Measurements from ENCODE around the gene ATAD3C. TPM values are rescaled to one million over a fixed set of nuclear protein-coding genes. Genes with fewer than 3 reads are reported as not detected.
"Not testable (repeated sequence)": the region's sequence is repeated elsewhere in the genome, so short reads cannot be mapped to it uniquely, and the experiment has no call there.

Gene ATAD3C
- total RNA-seq, 1 experiment from 2014 or later = not detected

- DNase-seq (ENCODE audit: low read depth) = peak; percentile 26
Observed at GRCh38 chr1:1505366-1505798, 55.9 kb downstream of the ATAD3C start.

- not testable (repeated sequence) for DNase-seq (ENCODE audit: low read depth)
Observed at GRCh38 chr1:1505801-1506200, 56.3 kb downstream of the ATAD3C start.

- no peak for DNase-seq (ENCODE audit: low read depth)
Observed at GRCh38 chr1:1507305-1507704, 57.8 kb downstream of the ATAD3C start.

- not testable (repeated sequence) for DNase-seq (ENCODE audit: low read depth)
Observed at GRCh38 chr1:1508775-1509464, 59.4 kb downstream of the ATAD3C start.

DNA sequence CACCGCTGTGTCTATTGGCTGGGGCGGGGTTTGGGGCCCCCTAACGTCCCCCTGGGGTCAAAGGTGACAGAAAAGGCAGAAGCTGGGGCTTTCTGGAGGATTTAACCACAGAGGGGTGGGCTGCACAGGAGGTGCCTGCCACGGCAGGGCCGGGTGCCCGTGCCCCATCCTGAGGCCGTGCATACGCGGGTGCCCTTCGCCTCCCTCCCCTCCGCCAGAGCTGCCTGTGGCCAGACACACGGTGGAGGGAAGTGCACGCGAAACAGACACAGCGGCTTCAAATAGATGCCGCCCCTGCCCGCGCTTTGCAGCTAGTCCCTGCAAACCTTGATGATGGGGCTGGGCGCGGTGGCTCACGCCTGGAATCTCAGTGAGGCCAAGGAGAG is 60.0 kb downstream of the ATAD3C start:
- DNase-seq (ENCODE audit: low read depth) = not testable (repeated sequence)

DNA sequence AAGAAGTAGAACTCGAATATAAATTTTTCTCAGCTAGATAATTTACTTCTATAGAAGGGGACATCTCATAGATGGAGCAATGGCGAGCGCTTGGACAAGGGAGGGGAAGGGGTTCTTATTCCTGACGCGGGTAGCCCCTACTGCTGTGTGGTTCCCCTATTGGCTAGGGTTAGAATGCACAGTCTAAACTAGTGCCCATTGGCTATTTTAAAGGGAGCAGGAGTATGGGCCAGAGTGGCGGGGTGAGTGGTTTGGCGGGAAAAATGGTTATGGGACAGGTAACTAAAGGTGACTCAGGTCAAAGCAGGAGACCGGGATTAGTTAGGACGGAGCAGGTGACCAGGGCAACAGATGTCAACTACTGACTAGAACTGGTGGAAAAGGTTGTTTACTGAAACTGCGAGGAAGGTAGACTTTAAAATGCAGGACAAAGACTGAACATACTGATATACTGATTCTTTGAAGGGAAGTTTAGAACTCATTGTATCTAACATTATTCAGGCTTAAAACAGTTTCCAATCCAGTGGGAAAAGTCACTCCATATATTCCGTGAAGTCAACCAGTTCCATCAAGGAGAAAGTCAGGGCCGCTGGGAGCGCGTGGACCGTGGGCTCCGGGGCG is 61.5 kb downstream of the ATAD3C start:
- DNase-seq (ENCODE audit: low read depth) = peak; percentile 22

- peak; percentile 97 for DNase-seq (ENCODE audit: low read depth)
Observed at GRCh38 chr1:1511533-1512285, 62.2 kb downstream of the ATAD3C start, which contains the start of gene ATAD3A. ATAD3A (plus strand) TSS chr1:1512162; CDS start chr1:1512269, 107 bp downstream.

GRCh38 chr1:1512425-1512824 is 62.9 kb downstream of the ATAD3C start:
- DNase-seq (ENCODE audit: low read depth) = not testable (repeated sequence)

- not testable (repeated sequence) for DNase-seq (ENCODE audit: low read depth)
Observed at GRCh38 chr1:1513675-1514074, 64.2 kb downstream of the ATAD3C start.

DNA sequence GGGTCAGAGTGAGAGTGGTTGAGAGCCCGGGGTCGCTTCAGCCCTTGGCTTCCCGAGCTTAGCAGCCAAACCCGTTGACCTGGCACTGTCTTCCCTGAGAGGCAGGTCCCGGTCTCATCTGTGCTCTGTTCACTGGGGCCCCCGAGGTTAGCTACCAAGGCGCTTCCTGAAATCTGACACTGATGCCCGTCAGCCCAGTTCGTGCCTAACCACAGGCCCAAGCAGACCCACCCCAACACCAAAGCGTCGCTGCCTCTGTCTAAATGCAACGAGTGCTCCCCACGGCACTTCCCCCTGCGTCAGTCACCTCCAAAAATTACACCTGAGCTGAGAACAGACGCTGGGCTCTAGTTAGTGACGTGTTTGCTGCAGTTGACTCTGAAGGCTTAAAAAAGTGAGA is 64.9 kb downstream of the ATAD3C start:
- DNase-seq (ENCODE audit: low read depth) = not testable (repeated sequence)

GRCh38 chr1:1516923-1517322 is 67.4 kb downstream of the ATAD3C start:
- DNase-seq (ENCODE audit: low read depth) = not testable (repeated sequence)

DNA sequence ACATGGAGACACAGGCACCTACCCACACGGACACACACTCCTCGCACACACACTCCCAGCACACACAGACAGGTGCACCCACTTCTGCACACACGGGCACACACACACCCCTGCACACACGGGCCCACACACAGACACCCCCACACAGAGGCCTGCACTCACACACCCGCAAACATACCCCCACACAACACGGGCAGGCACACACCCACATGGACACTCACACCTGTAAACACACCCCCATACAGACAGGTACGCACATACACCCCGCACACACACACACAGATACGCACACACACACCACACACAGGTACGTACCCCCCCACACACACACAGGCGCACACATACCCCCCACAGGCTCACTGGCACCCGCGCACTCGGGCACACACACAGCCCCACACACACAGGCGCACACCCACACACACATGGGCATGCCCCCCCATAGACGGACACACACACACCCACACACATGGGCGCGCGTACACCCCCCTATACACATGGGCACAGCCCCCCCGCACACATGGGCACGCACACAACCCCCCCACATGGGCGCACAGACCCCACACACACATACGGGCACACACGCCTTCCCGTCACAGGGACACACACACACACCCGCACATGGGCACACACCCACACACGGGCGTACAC is 68.6 kb downstream of the ATAD3C start:
- DNase-seq (ENCODE audit: low read depth) = no peak

DNA sequence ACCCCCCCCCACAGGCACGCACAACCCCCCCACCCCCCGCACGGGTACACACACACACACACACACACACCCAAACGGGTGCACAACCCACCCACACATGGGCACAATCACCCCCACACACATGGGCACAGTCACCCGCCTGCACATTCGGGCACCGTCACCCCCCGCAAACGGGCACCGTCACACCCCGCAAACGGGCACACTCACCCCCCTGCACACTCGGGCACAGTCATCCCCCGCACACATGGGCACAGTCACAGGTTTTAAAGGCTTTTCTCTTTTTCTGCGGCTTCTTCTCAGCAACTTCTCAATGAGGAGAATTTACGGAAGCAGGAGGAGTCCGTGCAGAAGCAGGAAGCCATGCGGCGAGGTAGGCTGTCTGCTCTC is 69.1 kb downstream of the ATAD3C start:
- not testable (repeated sequence) for DNase-seq (ENCODE audit: low read depth)

Other genes with a start within 250 kb of the ATAD3C start
- gene TNFRSF18, start 243.1 kb upstream of the ATAD3C start, total RNA-seq (2014; rRNA removed) = not detected in 2 replicates
- gene TNFRSF4, start 235.5 kb upstream of the ATAD3C start, total RNA-seq (2014; rRNA removed) = 0.17 and 0.32 TPM in 2 replicates
- gene SDF4, start 217.7 kb upstream of the ATAD3C start, total RNA-seq (2014; rRNA removed) = 142 and 150 TPM in 2 replicates
- gene B3GALT6, start 217.5 kb upstream of the ATAD3C start, total RNA-seq (2014; rRNA removed) = 58.0 and 58.3 TPM in 2 replicates
- 0.57 TPM in 1 of 2 replicates, not detected in the other for gene C1QTNF12, start 203.0 kb upstream of the ATAD3C start, total RNA-seq (2014; rRNA removed)
- 57.4 and 62.3 TPM in 2 replicates for gene UBE2J2, start 175.8 kb upstream of the ATAD3C start, total RNA-seq (2014; rRNA removed)
- 1.5 and 4.1 TPM in 2 replicates for gene SCNN1D, start 169.3 kb upstream of the ATAD3C start, total RNA-seq (2014; rRNA removed)
- 71.0 and 76.4 TPM in 2 replicates for gene ACAP3, start 141.8 kb upstream of the ATAD3C start, total RNA-seq (2014; rRNA removed)
- 31.8 and 34.3 TPM in 2 replicates for gene PUSL1, start 141.1 kb upstream of the ATAD3C start, total RNA-seq (2014; rRNA removed)
- 76.0 and 85.4 TPM in 2 replicates for gene INTS11, start 125.0 kb upstream of the ATAD3C start, total RNA-seq (2014; rRNA removed)
- 27.7 and 28.9 TPM in 2 replicates for gene CPTP, start 124.9 kb upstream of the ATAD3C start, total RNA-seq (2014; rRNA removed)
- gene TAS1R3, start 118.4 kb upstream of the ATAD3C start, total RNA-seq (2014; rRNA removed) = 0.06 TPM in 1 of 2 replicates, not detected in the other
- 85.6 and 86.6 TPM in 2 replicates for gene DVL1, start 100.3 kb upstream of the ATAD3C start, total RNA-seq (2014; rRNA removed)
- 292 and 326 TPM in 2 replicates for gene MXRA8, start 91.1 kb upstream of the ATAD3C start, total RNA-seq (2014; rRNA removed)
- 226 and 234 TPM in 2 replicates for gene AURKAIP1, start 74.5 kb upstream of the ATAD3C start, total RNA-seq (2014; rRNA removed)
- gene CCNL2, start 50.4 kb upstream of the ATAD3C start, total RNA-seq (2014; rRNA removed) = 118 and 127 TPM in 2 replicates
- gene MRPL20, start 42.4 kb upstream of the ATAD3C start, total RNA-seq (2014; rRNA removed) = 126 and 134 TPM in 2 replicates
- gene ANKRD65, start 28.4 kb upstream of the ATAD3C start, total RNA-seq (2014; rRNA removed) = not detected in 2 replicates
- 1.1 TPM in 2 replicates for gene VWA1, start 14.0 kb upstream of the ATAD3C start, total RNA-seq (2014; rRNA removed)
- 29.2 and 38.7 TPM in 2 replicates for gene ATAD3B, start 22.1 kb downstream of the ATAD3C start, total RNA-seq (2014; rRNA removed)
- gene ATAD3A, start 62.5 kb downstream of the ATAD3C start, total RNA-seq (2014; rRNA removed) = 65.0 and 67.9 TPM in 2 replicates
- 0.63 and 0.83 TPM in 2 replicates for gene TMEM240, start 90.9 kb downstream of the ATAD3C start, total RNA-seq (2014; rRNA removed)
- gene SSU72, start 125.2 kb downstream of the ATAD3C start, total RNA-seq (2014; rRNA removed) = 72.5 and 80.6 TPM in 2 replicates
- 3.3 and 5.9 TPM in 2 replicates for gene FNDC10, start 150.4 kb downstream of the ATAD3C start, total RNA-seq (2014; rRNA removed)
- gene MIB2, start 165.8 kb downstream of the ATAD3C start, total RNA-seq (2014; rRNA removed) = 43.6 and 63.4 TPM in 2 replicates
- gene MMP23B, start 182.5 kb downstream of the ATAD3C start, total RNA-seq (2014; rRNA removed) = 0.34 and 0.38 TPM in 2 replicates
- 14.2 and 19.6 TPM in 2 replicates for gene CDK11B, start 209.3 kb downstream of the ATAD3C start, total RNA-seq (2014; rRNA removed)
- gene SLC35E2B, start 243.1 kb downstream of the ATAD3C start, total RNA-seq (2014; rRNA removed) = 17.9 and 23.9 TPM in 2 replicates